IMR-90 (cell line): ENCODE measurements around the gene IFRD2. TPM values are rescaled to one million over a fixed set of nuclear protein-coding genes. Genes with fewer than 3 reads are reported as not detected.

Source experiments
- ATAC-seq: fragments of 200-7000 bp; cut with Tn5 transposase; 2 replicates; pipeline ENCODE4 v1.9.1; 2020; ENCODE audit warnings: low read depth, mild to moderate bottlenecking, moderate library complexity
- BruUV-seq: library from RNA; stranded (reverse); fragments of 400-500 nt; replicated peaks from 2 replicates; lab custom pipeline; 2021; lab: Mats Ljungman, UMichigan
- CTCF ChIA-PET: fragments of 300-600 bp; formaldehyde crosslinking; extraction: SDS; loops from one replicate; lab custom pipeline; 2021; ENCODE audit warnings: antibody characterized with exemption; lab: Yijun Ruan, JAX
- POLR2A ChIA-PET: fragments of 300-600 bp; sonication (Branson Sonifier 250); formaldehyde crosslinking; loops from one replicate; lab custom pipeline; 2022; ENCODE audit warnings: antibody characterized with exemption; ENCODE audit not compliant: unreplicated experiment; lab: Charles Lee
- DNase-seq: peaks from one replicate; pipeline ENCODE4 v3.0.0; 2013
- H2AFZ ChIP-seq: replicated peaks from 2 replicates; pipeline ENCODE3; 2013; ENCODE audit warnings: low read length, mild to moderate bottlenecking; ENCODE audit not compliant: poor library complexity
- H2AK5ac ChIP-seq: 2 replicates; pipeline ENCODE4 v1.6.1; 2013; ENCODE audit warnings: low read depth, low read length, inconsistent platforms
- H2AK9ac ChIP-seq: replicated peaks from 2 replicates; pipeline ENCODE3; 2013; ENCODE audit warnings: mild to moderate bottlenecking, low read depth, low read length, moderate library complexity; ENCODE audit not compliant: poor library complexity
- H2BK120ac ChIP-seq: 2 replicates; pipeline ENCODE4 v1.6.1; 2013; ENCODE audit warnings: low read depth, low read length, inconsistent platforms
- H2BK15ac ChIP-seq: 3 replicates; pipeline ENCODE4 v1.6.1; 2013; ENCODE audit warnings: low read depth, low read length, inconsistent platforms
- H2BK20ac ChIP-seq: 2 replicates; pipeline ENCODE4 v1.6.1; 2013; ENCODE audit warnings: low read depth, mild to moderate bottlenecking, inconsistent platforms, low read length, moderate library complexity
- H2BK5ac ChIP-seq: 2 replicates; pipeline ENCODE4 v1.6.1; 2013; ENCODE audit warnings: mild to moderate bottlenecking, low read depth, low read length, inconsistent platforms; ENCODE audit not compliant: poor library complexity, severe bottlenecking
- H3K14ac ChIP-seq: replicated peaks from 2 replicates; pipeline ENCODE4 v1.6.1; 2013; ENCODE audit warnings: low read depth, low read length, inconsistent platforms
- H3K18ac ChIP-seq: 2 replicates; pipeline ENCODE4 v1.6.1; 2013; ENCODE audit warnings: low read depth, low read length, control low read depth
- H3K23ac ChIP-seq: 2 replicates; pipeline ENCODE4 v1.6.1; 2013; ENCODE audit warnings: low read depth, low read length, inconsistent platforms
- H3K27ac ChIP-seq: 2 replicates; pipeline ENCODE4 v1.5.1; 2013; ENCODE audit warnings: mild to moderate bottlenecking, control low read depth, low read length; ENCODE audit not compliant: insufficient read depth
- H3K27me3 ChIP-seq: 2 replicates; pipeline ENCODE4 v1.6.1; 2013; ENCODE audit warnings: low read length; ENCODE audit not compliant: control insufficient read depth, insufficient read depth
- H3K36me3 ChIP-seq: 2 replicates; pipeline ENCODE4 v1.6.1; 2013; ENCODE audit warnings: low read length, mixed read lengths; ENCODE audit not compliant: control insufficient read depth, insufficient read depth
- H3K4ac ChIP-seq: 2 replicates; pipeline ENCODE4 v1.6.1; 2013; ENCODE audit warnings: low read depth, low read length, inconsistent platforms
- H3K4me1 ChIP-seq: 2 replicates; pipeline ENCODE4 v1.6.1; 2013; ENCODE audit warnings: low read length, mixed read lengths; ENCODE audit not compliant: control insufficient read depth, insufficient read depth
- H3K4me2 ChIP-seq: 2 replicates; pipeline ENCODE4 v1.6.1; 2013; ENCODE audit warnings: low read depth, mild to moderate bottlenecking, control low read depth, low read length, moderate library complexity
- H3K4me3 ChIP-seq: 2 replicates; pipeline ENCODE4 v1.5.1; 2013; ENCODE audit warnings: low read depth, mild to moderate bottlenecking, control low read depth, low read length, moderate library complexity; ENCODE audit not compliant: insufficient read depth
- H3K56ac ChIP-seq: 2 replicates; pipeline ENCODE4 v1.6.1; 2013; ENCODE audit warnings: low read length, inconsistent platforms; ENCODE audit not compliant: insufficient read depth; ENCODE audit errors: extremely low read depth
- H3K79me1 ChIP-seq, 2 experiments: 2 replicates each; pipeline ENCODE4 v1.6.1; 2013; ENCODE audit warnings: low read length in 2 of 2, inconsistent platforms in 1 of 2, low read depth in 1 of 2
- H3K9ac ChIP-seq: 2 replicates; pipeline ENCODE4 v1.6.1; 2013; ENCODE audit warnings: low read depth, low read length, control low read depth
- H3K9me1 ChIP-seq: 2 replicates; pipeline ENCODE4 v1.6.1; 2013; ENCODE audit warnings: low read length, inconsistent platforms; ENCODE audit not compliant: insufficient read depth
- H3K9me3 ChIP-seq: 2 replicates; pipeline ENCODE4 v1.6.1; 2013; ENCODE audit warnings: low read length; ENCODE audit not compliant: control insufficient read depth, insufficient read depth
- H4K20me1 ChIP-seq: 2 replicates; pipeline ENCODE4 v1.6.1; 2013; ENCODE audit warnings: low read length, inconsistent platforms; ENCODE audit not compliant: insufficient read depth
- H4K5ac ChIP-seq: 2 replicates; pipeline ENCODE4 v1.6.1; 2013; ENCODE audit warnings: mild to moderate bottlenecking, low read depth, low read length, control low read depth
- H4K8ac ChIP-seq, 2 experiments: 2 replicates each; pipeline ENCODE4 v1.6.1; 2013; ENCODE audit warnings: low read depth in 2 of 2, low read length in 2 of 2, control low read depth in 1 of 2, inconsistent platforms in 1 of 2
- H4K91ac ChIP-seq: 2 replicates; pipeline ENCODE4 v1.6.1; 2013; ENCODE audit warnings: low read depth, low read length, inconsistent platforms; ENCODE audit not compliant: insufficient read depth
- BHLHE40 ChIP-seq: fragments of 150-350 bp; IDR thresholded peaks from 2 replicates; pipeline ENCODE4 v1.6.1; 2016; ENCODE audit warnings: mild to moderate bottlenecking, low read depth, low read length
- CEBPB ChIP-seq: IDR thresholded peaks from 2 replicates; pipeline ENCODE4 v1.6.1; 2012; ENCODE audit warnings: low read depth, low read length, improper control_type of control experiment
- MAFK ChIP-seq: IDR thresholded peaks from 2 replicates; pipeline ENCODE4 v1.6.1; 2012; ENCODE audit warnings: low read depth, low read length, improper control_type of control experiment
- MAZ ChIP-seq: IDR thresholded peaks from 2 replicates; pipeline ENCODE4 v1.6.1; 2012; ENCODE audit warnings: low read depth, mild to moderate bottlenecking, low read length, improper control_type of control experiment, moderate library complexity, borderline replicate concordance
- MXI1 ChIP-seq: IDR thresholded peaks from 2 replicates; pipeline ENCODE4 v1.6.1; 2012; ENCODE audit warnings: low read depth, mild to moderate bottlenecking, low read length, moderate library complexity, borderline replicate concordance
- NFE2L2 ChIP-seq: fragments of 150-350 bp; IDR thresholded peaks from 2 replicates; pipeline ENCODE4 v1.6.1; 2016; ENCODE audit warnings: low read depth, mild to moderate bottlenecking, low read length
- POLR2A ChIP-seq: IDR thresholded peaks from 2 replicates; pipeline ENCODE4 v1.6.1; 2012; ENCODE audit warnings: mild to moderate bottlenecking, low read depth, low read length
- RAD21 ChIP-seq: IDR thresholded peaks from 2 replicates; pipeline ENCODE4 v1.6.1; 2012; ENCODE audit warnings: low read length, improper control_type of control experiment
- RCOR1 ChIP-seq: IDR thresholded peaks from 2 replicates; pipeline ENCODE4 v1.6.1; 2012; ENCODE audit warnings: mild to moderate bottlenecking, low read length, improper control_type of control experiment; ENCODE audit not compliant: insufficient replicate concordance
- RFX5 ChIP-seq: IDR thresholded peaks from 2 replicates; pipeline ENCODE4 v1.8.0; 2012; ENCODE audit warnings: low read depth, mild to moderate bottlenecking, low read length, moderate library complexity
- SMC3 ChIP-seq: fragments of 150-350 bp; IDR thresholded peaks from 2 replicates; pipeline ENCODE4 v1.6.1; 2016; ENCODE audit warnings: low read depth, mild to moderate bottlenecking, antibody characterized with exemption, low read length, moderate library complexity
- WGBS, 2 experiments: methylation state at CpG; one replicate each; pipeline versions ENCODE4 v1.1.5 to v1.1.7; 2013; ENCODE audit warnings: missing lambda C conversion rate in 2 of 2; ENCODE audit not compliant: insufficient read length in 1 of 2; ENCODE audit errors: extremely low coverage in 2 of 2; 5-methylcytosine and 5-hydroxymethylcytosine counted together
- dilution Hi-C: fragments of 300-500 bp; cut with HindIII; formaldehyde crosslinking; loops from one replicate; pipeline ENCODE4 v1.14.3; 2018; ENCODE audit warnings: low sequenced_read_pairs; ENCODE audit not compliant: unreplicated experiment
- in situ Hi-C: fragments of 300-500 bp; cut with MboI; formaldehyde crosslinking; loops from 3 replicates; pipeline ENCODE4 v1.14.3; 2019; ENCODE audit warnings: low sequenced_read_pairs, inconsistent platforms, mixed read lengths
- intact Hi-C: fragments of 100-400 bp; cut with micrococcal nuclease; formaldehyde crosslinking; loops from 2 replicates; pipeline ENCODE4 v1.10.0; 2022
- polyA plus RNA-seq, 3 experiments: library from polyadenylated mRNA; depleted of rRNA; stranded (reverse); fragments of >200 nt; gene quantifications; 2 replicates each; pipeline ENCODE4 v1.2.3, GENCODE V29; 2012; ENCODE audit warnings: low replicate concordance in 1 of 3
- total RNA-seq: library from RNA; depleted of rRNA; stranded (reverse); fragments of >200 nt; gene quantifications from 2 replicates; pipeline ENCODE4 v1.2.3, GENCODE V29; 2012
- TF ChIP-seq, protein P1 (sequence below): conservative IDR thresholded peaks from 2 replicates; pipeline ENCODE4 v1.5.1; 2012; ENCODE audit warnings: mild to moderate bottlenecking, low read depth, low read length, improper control_type of control experiment
- TF ChIP-seq, protein P2 (sequence below): fragments of 150-350 bp; IDR thresholded peaks from 2 replicates; pipeline ENCODE4 v1.6.1; 2017; ENCODE audit warnings: mild to moderate bottlenecking, antibody characterized with exemption, low read length, low read depth
- TF ChIP-seq, protein P3 (sequence below): fragments of 150-350 bp; IDR thresholded peaks from 2 replicates; pipeline ENCODE4 v1.6.1; 2016; ENCODE audit warnings: low read depth, mild to moderate bottlenecking, low read length, moderate library complexity, borderline replicate concordance

IFRD2 gene
- total and polyA plus RNA-seq, 2 of the 4 experiments (the other 2 are of a cell fraction): 52.7 to 79.1 TPM

DNA sequence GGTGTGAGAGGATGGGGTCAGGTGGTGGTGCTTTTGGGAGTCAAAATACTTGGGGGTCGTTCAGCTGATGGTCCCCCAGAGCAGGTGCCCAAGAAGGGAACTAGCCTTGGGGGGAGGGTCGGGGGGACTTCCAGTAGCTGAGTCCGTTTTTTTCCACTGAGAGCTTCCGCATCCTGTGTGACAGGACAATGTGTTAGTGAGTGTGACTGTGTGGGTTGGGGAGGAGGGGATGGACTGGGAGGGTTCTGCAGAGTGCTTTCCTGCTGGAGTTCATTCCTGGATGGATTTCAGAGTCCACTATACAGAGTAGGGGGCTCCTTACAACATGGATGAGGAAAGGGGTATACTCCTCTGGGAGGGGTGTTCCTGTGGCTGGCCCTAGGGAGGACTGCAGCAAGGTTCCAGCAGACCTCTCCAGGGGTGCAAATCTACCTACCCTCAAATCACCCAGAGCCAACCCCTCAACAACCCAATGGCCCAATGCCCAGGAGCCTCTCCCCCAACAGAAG lies 30.9 kb upstream of the IFRD2 start:
- Histone ChIP-seq H3K9me1 (peaks cover 8% of the 10 kb centered on the region), H2BK15ac (no peak overlapping the region), H2BK120ac (no peak overlapping the region), H3K4me1 (peaks cover 26% of the 10 kb centered on the region), H3K9me3 (no peaks in the 10 kb centered on the region), H3K56ac (no peak overlapping the region), H4K20me1 (peaks cover 12% of the 10 kb centered on the region; the same call in 1 of the 2 replicates), H4K5ac (no peak overlapping the region), H4K8ac (no peak overlapping the region), H3K9ac (no peak overlapping the region), H4K91ac (no peak overlapping the region), H2AK5ac (0 out of 2 replicates have a peak overlapping the region, but pooled peaks have one; percentile 43), H3K23ac (no peak overlapping the region), H3K4me3 (no peak overlapping the region), H3K4ac (no peak overlapping the region), H2AFZ (no peak overlapping the region), H3K18ac (no peak overlapping the region), H3K36me3 (peaks cover 21% of the 10 kb centered on the region), H3K27me3 (no peaks in the 10 kb centered on the region), H3K14ac (no peak overlapping the region), H3K27ac (no peak overlapping the region), H2BK20ac (no peak overlapping the region), H2BK5ac (no peak overlapping the region), H3K4me2 (no peak overlapping the region), H3K79me1 (peaks cover 28 to 57% of the 10 kb centered on the region in 2 experiments), H2AK9ac (peak overlapping the region; percentile 26)
- ChIA-PET POLR2A (no interaction called here), CTCF (no interaction called here)
- intact Hi-C loops: loop anchor here (5.0 kb wide), 1 partner anchor 61 kb away; no protein-coding TSS in a partner anchor
- DNase-seq (no peak), ATAC-seq (no peak)
- in situ Hi-C loops: no loop called here
- 14% methylated on average over 3 of the region's 4 CpGs; no CpG with 5 or more reads in 1 of the 2 experiments for WGBS, 2 experiments
- dilution Hi-C loops: no loop called here
- no TSS peak for BruUV-seq
- no peak for TF ChIP-seq RFX5
- TF ChIP-seq, protein P1, sequence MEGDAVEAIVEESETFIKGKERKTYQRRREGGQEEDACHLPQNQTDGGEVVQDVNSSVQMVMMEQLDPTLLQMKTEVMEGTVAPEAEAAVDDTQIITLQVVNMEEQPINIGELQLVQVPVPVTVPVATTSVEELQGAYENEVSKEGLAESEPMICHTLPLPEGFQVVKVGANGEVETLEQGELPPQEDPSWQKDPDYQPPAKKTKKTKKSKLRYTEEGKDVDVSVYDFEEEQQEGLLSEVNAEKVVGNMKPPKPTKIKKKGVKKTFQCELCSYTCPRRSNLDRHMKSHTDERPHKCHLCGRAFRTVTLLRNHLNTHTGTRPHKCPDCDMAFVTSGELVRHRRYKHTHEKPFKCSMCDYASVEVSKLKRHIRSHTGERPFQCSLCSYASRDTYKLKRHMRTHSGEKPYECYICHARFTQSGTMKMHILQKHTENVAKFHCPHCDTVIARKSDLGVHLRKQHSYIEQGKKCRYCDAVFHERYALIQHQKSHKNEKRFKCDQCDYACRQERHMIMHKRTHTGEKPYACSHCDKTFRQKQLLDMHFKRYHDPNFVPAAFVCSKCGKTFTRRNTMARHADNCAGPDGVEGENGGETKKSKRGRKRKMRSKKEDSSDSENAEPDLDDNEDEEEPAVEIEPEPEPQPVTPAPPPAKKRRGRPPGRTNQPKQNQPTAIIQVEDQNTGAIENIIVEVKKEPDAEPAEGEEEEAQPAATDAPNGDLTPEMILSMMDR: no peak
- TF ChIP-seq BHLHE40: no peak
- no peak for TF ChIP-seq SMC3
- TF ChIP-seq, protein P2, sequence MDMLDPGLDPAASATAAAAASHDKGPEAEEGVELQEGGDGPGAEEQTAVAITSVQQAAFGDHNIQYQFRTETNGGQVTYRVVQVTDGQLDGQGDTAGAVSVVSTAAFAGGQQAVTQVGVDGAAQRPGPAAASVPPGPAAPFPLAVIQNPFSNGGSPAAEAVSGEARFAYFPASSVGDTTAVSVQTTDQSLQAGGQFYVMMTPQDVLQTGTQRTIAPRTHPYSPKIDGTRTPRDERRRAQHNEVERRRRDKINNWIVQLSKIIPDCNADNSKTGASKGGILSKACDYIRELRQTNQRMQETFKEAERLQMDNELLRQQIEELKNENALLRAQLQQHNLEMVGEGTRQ: no peak
- no peak for TF ChIP-seq RCOR1
- TF ChIP-seq, protein P3, sequence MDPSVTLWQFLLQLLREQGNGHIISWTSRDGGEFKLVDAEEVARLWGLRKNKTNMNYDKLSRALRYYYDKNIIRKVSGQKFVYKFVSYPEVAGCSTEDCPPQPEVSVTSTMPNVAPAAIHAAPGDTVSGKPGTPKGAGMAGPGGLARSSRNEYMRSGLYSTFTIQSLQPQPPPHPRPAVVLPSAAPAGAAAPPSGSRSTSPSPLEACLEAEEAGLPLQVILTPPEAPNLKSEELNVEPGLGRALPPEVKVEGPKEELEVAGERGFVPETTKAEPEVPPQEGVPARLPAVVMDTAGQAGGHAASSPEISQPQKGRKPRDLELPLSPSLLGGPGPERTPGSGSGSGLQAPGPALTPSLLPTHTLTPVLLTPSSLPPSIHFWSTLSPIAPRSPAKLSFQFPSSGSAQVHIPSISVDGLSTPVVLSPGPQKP: no peak
- TF ChIP-seq NFE2L2: no peak
- no peak for TF ChIP-seq POLR2A
- TF ChIP-seq MAZ: no peak
- no peak for TF ChIP-seq CEBPB
- TF ChIP-seq MAFK: no peak
- no peak for TF ChIP-seq RAD21
- no peak for TF ChIP-seq MXI1
